GM18867 (cell line): ENCODE measurements around the gene LSM7.

Experiments
- ATAC-seq: cut with Tn5 transposase; IDR thresholded peaks from one replicate; pipeline ENCODE4 v1.9.1; 2021; ENCODE audit warnings: mild to moderate bottlenecking, moderate library complexity; ENCODE audit not compliant: unreplicated experiment

The LSM7 gene

GRCh38 chr19:2338751-2339643 lies 10.6 kb upstream of the LSM7 start:
- ATAC-seq: no peak

- ATAC-seq: no peak
Measured at GRCh38 chr19:2338055-2338615, 9.7 kb upstream of the LSM7 start.

GRCh38 chr19:2337329-2337707 lies 8.9 kb upstream of the LSM7 start:
- no peak for ATAC-seq

- ATAC-seq: no peak
Measured at GRCh38 chr19:2336528-2337328, 8.3 kb upstream of the LSM7 start.

- no peak for ATAC-seq
Measured at GRCh38 chr19:2335848-2336247, 7.5 kb upstream of the LSM7 start.

GRCh38 chr19:2334986-2335846 lies 6.8 kb upstream of the LSM7 start:
- ATAC-seq: no peak

- no peak for ATAC-seq
Measured at GRCh38 chr19:2334426-2334825, 6.0 kb upstream of the LSM7 start.

- no peak for ATAC-seq
Measured at GRCh38 chr19:2333807-2334211, 5.4 kb upstream of the LSM7 start.

- no peak for ATAC-seq
Measured at GRCh38 chr19:2333027-2333806, 4.8 kb upstream of the LSM7 start.

GRCh38 chr19:2332341-2333026 lies 4.1 kb upstream of the LSM7 start:
- no peak for ATAC-seq

- ATAC-seq: no peak
Measured at GRCh38 chr19:2331601-2332246, 3.3 kb upstream of the LSM7 start.

GRCh38 chr19:2330632-2331284 lies 2.4 kb upstream of the LSM7 start:
- ATAC-seq: no peak

- ATAC-seq: no peak
Measured at GRCh38 chr19:2330255-2330631, 1.9 kb upstream of the LSM7 start.

- ATAC-seq: no peak
Measured at GRCh38 chr19:2329501-2329916, 1.1 kb upstream of the LSM7 start.

GRCh38 chr19:2329149-2329478 lies 728 bp upstream of the LSM7 start:
- ATAC-seq: no peak

GRCh38 chr19:2327773-2328400 lies 499 bp downstream of the LSM7 start:
- peak; percentile 1 for ATAC-seq

GRCh38 chr19:2326699-2327360 lies 1.6 kb downstream of the LSM7 start:
- no peak for ATAC-seq
